Caco-2 (cell line): ENCODE results near the gene ZNF646. TPM values are rescaled to one million over a fixed set of nuclear protein-coding genes. Genes with fewer than 3 reads are reported as not detected.

Experiments used
- BruUV-seq: library from RNA; stranded (reverse); fragments of 400-500 nt; replicated peaks from 2 replicates; lab custom pipeline; 2021; lab: Mats Ljungman, UMichigan
- CTCF ChIA-PET: fragments of 300-600 bp; sonication (Branson Sonifier 250); formaldehyde crosslinking; loops from one replicate; lab custom pipeline; 2022; ENCODE audit warnings: antibody characterized with exemption; lab: Charles Lee
- POLR2A ChIA-PET: fragments of 300-600 bp; sonication (Branson Sonifier 250); formaldehyde crosslinking; loops from one replicate; lab custom pipeline; 2022; ENCODE audit warnings: antibody characterized with exemption; lab: Charles Lee
- DNase-seq, 2 experiments: peaks; one replicate each; pipeline versions ENCODE4 v3.0.0 to v3.0.0-alpha.2; 2020 to 2022
- H3K27me3 ChIP-seq: replicated peaks from 2 replicates; pipeline ENCODE4 v1.6.0; 2011; ENCODE audit warnings: low read length; ENCODE audit not compliant: control insufficient read depth, insufficient read depth
- H3K36me3 ChIP-seq: 2 replicates; pipeline ENCODE4 v1.5.1; 2011; ENCODE audit warnings: low read length; ENCODE audit not compliant: control insufficient read depth, insufficient read depth
- H3K4me1 ChIP-seq: fragments of 250-450 bp; sonication (Bioruptor Pico); 2 replicates; pipeline ENCODE4 v1.5.1; 2020; ENCODE audit warnings: mild to moderate bottlenecking
- H3K4me3 ChIP-seq: 2 replicates; pipeline ENCODE4 v1.5.1; 2011; ENCODE audit warnings: low read depth, mild to moderate bottlenecking, control low read depth, low read length
- H3K9me3 ChIP-seq: fragments of 250-450 bp; sonication (Bioruptor Pico); 2 replicates; pipeline ENCODE4 v1.5.1; 2020; ENCODE audit warnings: mild to moderate bottlenecking, moderate library complexity
- H3K27ac Mint-ChIP-seq: one replicate; pipeline ENCODE4 v1.8.0; 2022; ENCODE audit warnings: mixed read lengths; ENCODE audit not compliant: unreplicated experiment
- H3K27me3 Mint-ChIP-seq: one replicate; pipeline ENCODE4 v1.8.0; 2022; ENCODE audit warnings: mixed read lengths; ENCODE audit not compliant: insufficient read depth, unreplicated experiment
- H3K36me3 Mint-ChIP-seq: one replicate; pipeline ENCODE4 v1.8.0; 2022; ENCODE audit warnings: mild to moderate bottlenecking, mixed read lengths; ENCODE audit not compliant: insufficient read depth, unreplicated experiment
- H3K4me1 Mint-ChIP-seq: one replicate; pipeline ENCODE4 v1.8.0; 2022; ENCODE audit warnings: low read depth, mixed read lengths; ENCODE audit not compliant: unreplicated experiment
- H3K4me3 Mint-ChIP-seq: one replicate; pipeline ENCODE4 v1.8.0; 2022; ENCODE audit warnings: mild to moderate bottlenecking, moderate library complexity, mixed read lengths; ENCODE audit not compliant: unreplicated experiment
- H3K9me3 Mint-ChIP-seq: one replicate; pipeline ENCODE4 v1.8.0; 2022; ENCODE audit warnings: mixed read lengths; ENCODE audit not compliant: unreplicated experiment
- CTCF ChIP-seq, 2 experiments: fragments of 200-600 bp in 1 of 2; IDR thresholded peaks; 1 replicate in 1 of 2; 2 replicates in 1 of 2; pipeline versions ENCODE4 v1.5.1 to v1.8.0; 2011 to 2022; ENCODE audit warnings: antibody characterized with exemption in 1 of 2, control low read depth in 1 of 2, inconsistent platforms in 1 of 2, low read depth in 1 of 2, low read length in 1 of 2, mild to moderate bottlenecking in 1 of 2, moderate library complexity in 1 of 2; ENCODE audit not compliant: insufficient read depth in 1 of 2, severe bottlenecking in 1 of 2, unreplicated experiment in 1 of 2
- intact Hi-C: fragments of 100-400 bp; cut with micrococcal nuclease; formaldehyde crosslinking; loops from one replicate; pipeline ENCODE4 v1.10.0; 2022; ENCODE audit not compliant: unreplicated experiment
- total RNA-seq: library from RNA; stranded (reverse); gene quantifications from 2 replicates; pipeline ENCODE4 v1.2.3, GENCODE V29; 2022

Gene ZNF646
- total RNA-seq, 1 experiment from 2014 or later: 17.2 TPM

- no TSS peak for BruUV-seq
- peaks cover 32% of the 10 kb centered on the region for H3K36me3 Mint-ChIP-seq
Observed at GRCh38 chr16:31080035-31080629, 5.9 kb downstream of the ZNF646 start.

GRCh38 chr16:31080756-31081419, 6.7 kb downstream of the ZNF646 start:
- no peaks in the 10 kb centered on the region for H3K4me1 ChIP-seq
- H3K4me3 ChIP-seq: no peak overlapping the region
- H3K27me3 ChIP-seq: no peaks in the 10 kb centered on the region
- Mint-ChIP-seq H3K4me3 (no peak overlapping the region), H3K4me1 (no peaks in the 10 kb centered on the region), H3K27me3 (no peaks in the 10 kb centered on the region), H3K27ac (no peak overlapping the region), H3K9me3 (no peaks in the 10 kb centered on the region), H3K36me3 (peaks cover 32% of the 10 kb centered on the region)
- no peaks in the 10 kb centered on the region for H3K9me3 ChIP-seq
- ChIA-PET POLR2A (no interaction called here), CTCF (no interaction called here)
- intact Hi-C loops: no loop called here
- TF ChIP-seq CTCF (IDR thresholded peaks at IDR 0.05; ENCODE audit: insufficient read depth in 1 of 2, low read depth in 1 of 2, low read length in 1 of 2, severe bottlenecking in 1 of 2, unreplicated experiment in 1 of 2): no peak
- no peak for DNase-seq
- no TSS peak for BruUV-seq
- H3K36me3 ChIP-seq: peaks cover 3% of the 10 kb centered on the region

More at GRCh38 chr16:31080035-31080629, 5.9 kb downstream of the ZNF646 start:
- TF ChIP-seq CTCF (IDR thresholded peaks at IDR 0.05; ENCODE audit: insufficient read depth in 1 of 2, low read depth in 1 of 2, low read length in 1 of 2, severe bottlenecking in 1 of 2, unreplicated experiment in 1 of 2): no peak
- Mint-ChIP-seq H3K4me3 (no peak overlapping the region), H3K27ac (no peak overlapping the region), H3K27me3 (no peaks in the 10 kb centered on the region), H3K4me1 (peaks cover 2% of the 10 kb centered on the region), H3K9me3 (no peaks in the 10 kb centered on the region)
- POLR2A ChIA-PET: no interaction called here
- Histone ChIP-seq H3K9me3 (no peaks in the 10 kb centered on the region), H3K4me1 (no peaks in the 10 kb centered on the region), H3K4me3 (no peak overlapping the region), H3K27me3 (no peaks in the 10 kb centered on the region), H3K36me3 (peaks cover 3% of the 10 kb centered on the region)
- intact Hi-C loops: no loop called here
- CTCF ChIA-PET: no interaction called here
- DNase-seq: no peak

GRCh38 chr16:31081428-31082351, 7.5 kb downstream of the ZNF646 start:
- no TSS peak for BruUV-seq
- Mint-ChIP-seq H3K36me3 (peaks cover 38% of the 10 kb centered on the region), H3K4me3 (no peak overlapping the region), H3K27me3 (no peaks in the 10 kb centered on the region), H3K4me1 (no peaks in the 10 kb centered on the region), H3K27ac (no peak overlapping the region), H3K9me3 (no peaks in the 10 kb centered on the region)
- DNase-seq: no peak
- Histone ChIP-seq H3K36me3 (peaks cover 3% of the 10 kb centered on the region), H3K4me3 (no peak overlapping the region), H3K4me1 (no peaks in the 10 kb centered on the region), H3K9me3 (no peaks in the 10 kb centered on the region), H3K27me3 (no peaks in the 10 kb centered on the region)
- ChIA-PET POLR2A (interaction anchor here (0.6 kb wide), 1 partner anchor 67 kb away, joined by 17 read pairs; no protein-coding TSS in a partner anchor), CTCF (no interaction called here)
- intact Hi-C loops: no loop called here
- no peak for TF ChIP-seq CTCF (IDR thresholded peaks at IDR 0.05; ENCODE audit: insufficient read depth in 1 of 2, low read depth in 1 of 2, low read length in 1 of 2, severe bottlenecking in 1 of 2, unreplicated experiment in 1 of 2)
